ENCODE data around the gene SIPA1L3.

DNA sequence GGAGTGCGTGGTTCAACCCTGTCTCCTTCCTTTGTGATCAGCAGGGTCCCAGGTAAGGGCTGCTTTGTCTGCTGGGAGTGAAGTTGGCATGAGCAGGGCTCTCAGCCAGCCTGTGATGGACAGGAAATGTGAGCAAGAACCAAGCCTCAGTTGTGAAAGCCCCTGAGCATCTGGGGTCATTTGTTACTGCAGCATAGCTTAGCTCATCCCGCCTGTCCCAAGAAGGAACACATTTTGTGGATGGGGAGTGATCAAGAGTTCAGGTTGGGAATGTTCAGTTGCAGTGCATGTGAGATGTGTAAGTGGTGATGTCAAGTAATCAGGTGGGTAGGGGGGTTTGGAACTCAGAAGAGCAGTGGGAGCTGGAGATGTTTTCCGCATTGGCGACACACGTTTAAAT is 164.6 kb downstream of the SIPA1L3 start:
- TF ChIP-seq POLR2A (IDR thresholded peaks at IDR 0.05): no peak
- TF ChIP-seq, protein P1, sequence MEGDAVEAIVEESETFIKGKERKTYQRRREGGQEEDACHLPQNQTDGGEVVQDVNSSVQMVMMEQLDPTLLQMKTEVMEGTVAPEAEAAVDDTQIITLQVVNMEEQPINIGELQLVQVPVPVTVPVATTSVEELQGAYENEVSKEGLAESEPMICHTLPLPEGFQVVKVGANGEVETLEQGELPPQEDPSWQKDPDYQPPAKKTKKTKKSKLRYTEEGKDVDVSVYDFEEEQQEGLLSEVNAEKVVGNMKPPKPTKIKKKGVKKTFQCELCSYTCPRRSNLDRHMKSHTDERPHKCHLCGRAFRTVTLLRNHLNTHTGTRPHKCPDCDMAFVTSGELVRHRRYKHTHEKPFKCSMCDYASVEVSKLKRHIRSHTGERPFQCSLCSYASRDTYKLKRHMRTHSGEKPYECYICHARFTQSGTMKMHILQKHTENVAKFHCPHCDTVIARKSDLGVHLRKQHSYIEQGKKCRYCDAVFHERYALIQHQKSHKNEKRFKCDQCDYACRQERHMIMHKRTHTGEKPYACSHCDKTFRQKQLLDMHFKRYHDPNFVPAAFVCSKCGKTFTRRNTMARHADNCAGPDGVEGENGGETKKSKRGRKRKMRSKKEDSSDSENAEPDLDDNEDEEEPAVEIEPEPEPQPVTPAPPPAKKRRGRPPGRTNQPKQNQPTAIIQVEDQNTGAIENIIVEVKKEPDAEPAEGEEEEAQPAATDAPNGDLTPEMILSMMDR (IDR thresholded peaks at IDR 0.05): no peak

Data from adrenal gland (tissue), 5 donors.